HG02759 (cell line): ENCODE results near the gene FAM227A.

Experiments used
- ATAC-seq: cut with Tn5 transposase; IDR thresholded peaks from one replicate; pipeline ENCODE4 v1.9.1; 2021; ENCODE audit warnings: mild to moderate bottlenecking, moderate library complexity; ENCODE audit not compliant: unreplicated experiment

FAM227A gene

DNA sequence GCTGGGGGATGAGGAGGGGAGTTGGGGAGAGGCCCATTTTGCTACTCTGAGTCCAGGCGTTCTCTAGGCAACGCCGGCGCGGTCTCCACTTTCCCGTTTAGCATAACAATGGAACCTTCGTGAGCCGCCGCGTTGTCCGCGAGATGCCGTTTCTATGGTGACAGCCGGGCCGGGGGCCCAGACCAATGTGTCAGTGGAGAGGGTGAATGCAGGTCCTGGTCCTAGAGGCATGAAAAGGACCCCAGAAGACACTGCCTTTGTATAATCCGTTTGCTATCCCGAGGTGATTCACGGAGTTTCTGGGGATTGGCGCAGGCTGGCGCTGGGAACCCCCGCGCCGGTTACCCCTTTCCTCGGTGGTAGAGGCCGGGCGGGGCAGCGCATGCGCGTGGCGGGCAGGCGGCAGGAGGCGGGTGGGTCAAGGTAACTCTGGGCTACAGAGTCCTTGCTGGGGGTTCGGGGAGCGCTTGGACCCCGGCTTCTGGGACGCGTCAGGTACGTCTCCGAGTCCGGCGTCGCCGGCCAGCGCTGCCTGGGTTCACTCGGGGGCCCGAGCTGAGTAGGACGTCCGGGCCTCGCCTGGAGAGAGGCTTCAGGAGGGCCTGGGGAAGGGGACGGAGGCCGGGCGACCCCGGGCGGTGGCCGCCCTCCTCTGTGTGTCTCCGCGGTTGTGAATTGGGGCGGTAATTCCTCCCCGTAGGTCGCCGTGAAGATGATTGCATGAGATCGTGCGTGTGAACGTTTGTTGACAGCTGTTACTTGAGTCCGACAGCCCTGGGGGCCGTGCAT is at the start of gene FAM227A, which contains the start of gene CBY1:
Gene FAM227A (minus strand): TSS at position 137 of the 789 bp plus-strand sequence. CDS start 6,224 bp downstream, outside the sequence.
Gene CBY1 (plus strand): TSS at position 383 of the 789 bp plus-strand sequence. CDS start 11,417 bp downstream, outside the sequence.
- peak; percentile 81 for ATAC-seq

DNA sequence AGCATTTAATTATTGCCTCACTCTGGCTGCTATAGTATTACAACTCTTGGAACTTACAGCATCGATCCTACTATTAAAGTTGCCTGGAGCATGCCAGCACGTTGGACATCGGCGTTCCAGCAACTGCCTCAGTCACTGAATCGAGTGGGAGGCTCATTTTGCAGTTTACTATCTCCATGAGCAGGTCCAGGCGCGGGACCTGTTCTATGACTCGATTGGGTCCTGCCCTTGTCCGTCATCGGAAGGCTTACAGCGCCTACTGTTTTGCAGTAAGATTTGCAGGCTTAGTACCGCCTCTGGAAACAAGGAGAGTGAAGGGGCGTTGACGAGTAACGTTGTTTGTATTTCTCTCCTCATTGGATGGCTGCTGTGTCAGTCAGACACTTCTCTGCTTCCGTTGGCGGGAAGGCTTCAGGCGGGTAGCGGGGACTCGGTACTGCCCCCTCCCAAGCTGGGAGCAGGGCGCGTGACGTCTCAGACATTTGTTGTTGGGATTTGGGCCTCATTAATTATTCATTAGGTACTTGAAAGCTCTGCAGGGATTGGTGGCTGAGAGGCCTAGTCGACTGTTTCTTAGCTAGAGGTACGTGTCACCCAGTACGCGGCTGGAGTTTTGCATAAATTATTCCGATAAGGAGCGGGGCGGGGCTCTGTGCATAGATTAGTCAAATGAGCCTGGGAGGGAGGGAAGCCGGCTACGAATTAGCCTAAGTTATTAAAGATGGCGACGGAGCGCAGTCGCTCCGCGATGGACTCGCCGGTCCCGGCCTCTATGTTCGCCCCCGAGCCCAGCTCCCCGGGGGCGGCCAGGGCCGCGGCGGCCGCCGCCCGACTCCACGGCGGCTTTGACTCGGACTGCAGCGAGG is 49.3 kb upstream of the FAM227A start, which contains the start of gene GTPBP1:
Gene GTPBP1 (plus strand): TSS at position 710 of the 866 bp plus-strand sequence. CDS start 12 bp downstream, at position 722.
- peak; percentile 69 for ATAC-seq

DNA sequence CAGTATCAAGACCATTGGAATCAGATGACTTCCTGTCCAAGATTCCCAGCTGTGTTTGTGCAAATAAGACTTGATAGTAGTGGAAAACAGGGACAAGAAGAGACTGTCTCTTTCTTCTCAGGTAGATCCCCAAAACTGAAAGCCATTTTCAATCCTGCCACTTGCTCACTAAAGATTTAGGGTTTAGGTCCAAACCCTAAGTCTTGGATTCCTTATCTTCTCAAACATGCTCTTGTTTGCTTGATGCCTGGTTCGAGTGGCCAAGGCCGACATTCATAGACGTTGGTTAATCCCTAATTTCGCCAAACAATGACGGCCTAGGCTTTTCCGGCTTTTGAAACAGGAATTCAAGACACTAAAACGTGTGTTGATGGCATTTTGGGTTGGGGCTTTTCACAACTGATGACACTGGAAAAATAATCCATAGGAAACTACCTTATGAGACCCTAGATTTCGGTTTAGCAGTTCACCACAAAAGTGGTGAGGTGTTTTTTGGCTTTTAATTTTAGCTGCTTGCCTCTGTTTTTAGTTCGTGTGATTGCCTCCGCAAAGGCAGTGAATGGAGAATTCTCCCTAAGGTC is 48.6 kb upstream of the FAM227A start:
- ATAC-seq, result no peak

DNA sequence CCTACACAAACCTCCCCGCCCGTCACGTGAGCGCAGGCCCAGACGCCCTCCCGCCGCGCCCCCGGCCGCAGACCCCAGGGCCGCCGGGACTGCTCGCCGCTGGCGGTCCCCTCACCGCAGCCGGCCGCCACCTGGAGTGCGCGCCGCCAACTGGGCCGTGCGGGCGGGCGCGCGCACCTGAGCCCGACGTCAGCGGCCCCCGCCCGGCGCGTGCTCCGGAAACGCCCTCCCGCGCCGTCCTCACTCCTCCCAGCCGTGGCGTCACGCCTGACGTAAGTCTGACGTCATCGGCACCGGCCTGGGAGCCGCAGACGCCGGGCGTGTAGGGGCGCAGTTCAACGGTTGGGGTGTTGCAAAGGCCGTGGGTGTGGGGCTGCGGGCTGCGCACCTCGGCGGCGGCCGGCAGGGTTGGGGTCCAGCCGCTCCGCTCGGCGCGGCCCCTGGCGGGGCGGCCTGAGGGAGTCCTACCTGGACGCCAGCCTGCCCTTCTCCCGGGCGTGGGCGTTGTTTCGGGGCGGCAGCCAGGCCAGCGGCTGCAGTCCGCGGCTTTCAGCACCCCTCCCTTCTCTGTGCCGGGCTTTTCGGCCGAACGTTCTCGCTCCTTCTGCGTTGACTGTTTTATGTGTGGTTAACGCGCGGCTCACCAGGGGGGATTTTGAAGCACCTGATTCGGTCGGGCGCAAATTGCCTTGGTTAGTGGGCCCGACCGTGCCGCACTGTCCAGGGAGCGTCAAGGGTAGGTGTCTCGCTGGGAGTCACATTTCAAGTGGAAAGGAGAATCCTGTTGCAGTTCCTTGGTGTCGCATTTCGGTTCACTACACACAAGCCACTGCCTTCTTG is 44.8 kb upstream of the FAM227A start, which contains the start of gene JOSD1:
Gene JOSD1 (minus strand): TSS at position 155 of the 840 bp plus-strand sequence. CDS start 956 bp downstream, outside the sequence.
- peak; percentile 46 for ATAC-seq

DNA sequence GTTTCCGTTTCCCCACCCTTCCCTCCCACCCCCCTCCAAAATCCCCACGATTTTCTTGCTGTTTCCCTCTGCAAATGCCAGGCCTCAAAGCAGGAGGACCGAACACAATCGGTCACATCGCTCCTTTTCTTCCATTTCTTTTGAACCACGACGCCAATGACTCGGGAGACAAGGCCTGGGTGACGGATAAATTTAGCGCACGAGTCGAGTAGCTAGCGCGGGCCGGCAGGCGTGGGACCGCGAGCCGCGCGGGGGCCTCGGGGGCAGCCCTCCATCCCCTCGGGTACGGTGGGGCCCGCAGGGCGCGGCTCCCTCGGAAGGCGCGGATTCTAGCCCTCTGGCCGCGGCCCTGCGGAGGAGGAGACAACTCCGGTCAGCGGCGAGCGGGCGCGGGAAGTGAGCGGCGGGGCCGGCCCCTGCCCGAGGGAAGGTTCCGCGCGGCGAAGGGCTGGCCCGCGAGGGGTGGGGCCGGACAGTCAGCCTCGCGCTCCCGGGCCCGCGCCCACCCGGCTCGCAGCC is 44.1 kb upstream of the FAM227A start:
- ATAC-seq, result no peak

DNA sequence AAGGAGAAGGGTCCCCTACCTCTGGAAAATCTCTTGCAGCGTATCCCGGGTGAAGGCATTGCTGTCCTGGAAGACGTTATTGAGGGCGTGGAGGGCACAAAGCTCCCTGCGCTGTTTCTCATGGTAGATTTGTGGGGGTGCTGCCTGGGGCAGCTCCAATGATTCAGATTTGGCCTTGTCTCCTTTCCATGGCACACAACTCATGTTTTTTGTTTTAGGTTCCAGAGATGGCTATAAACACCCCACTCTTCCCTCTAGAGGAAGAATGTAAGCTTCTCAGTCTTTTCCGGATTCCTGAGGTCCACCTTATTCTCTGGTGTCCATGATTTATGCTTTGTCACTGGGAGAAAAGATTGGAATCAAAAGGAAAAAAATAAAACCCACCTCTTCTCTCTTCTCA is 43.6 kb upstream of the FAM227A start:
- no peak for ATAC-seq

DNA sequence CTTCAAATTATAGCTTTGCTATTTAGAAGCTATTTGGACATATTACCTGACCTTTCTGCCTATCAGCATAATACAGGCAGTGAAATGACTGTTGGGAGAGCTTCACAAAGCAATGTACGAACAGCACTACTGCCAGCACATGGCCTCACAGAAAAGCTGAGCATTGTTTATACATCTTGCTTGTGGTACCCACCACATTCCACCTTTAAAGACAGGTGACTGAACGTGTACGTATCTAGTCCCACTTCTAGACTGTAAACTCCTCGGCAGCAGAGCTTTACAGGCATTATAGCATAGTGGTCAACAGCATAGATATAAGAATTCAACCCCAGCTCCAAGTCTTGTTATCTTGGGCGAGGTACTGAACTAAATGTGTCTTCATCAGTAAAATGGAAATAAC is 43.0 kb upstream of the FAM227A start:
- ATAC-seq, result no peak

DNA sequence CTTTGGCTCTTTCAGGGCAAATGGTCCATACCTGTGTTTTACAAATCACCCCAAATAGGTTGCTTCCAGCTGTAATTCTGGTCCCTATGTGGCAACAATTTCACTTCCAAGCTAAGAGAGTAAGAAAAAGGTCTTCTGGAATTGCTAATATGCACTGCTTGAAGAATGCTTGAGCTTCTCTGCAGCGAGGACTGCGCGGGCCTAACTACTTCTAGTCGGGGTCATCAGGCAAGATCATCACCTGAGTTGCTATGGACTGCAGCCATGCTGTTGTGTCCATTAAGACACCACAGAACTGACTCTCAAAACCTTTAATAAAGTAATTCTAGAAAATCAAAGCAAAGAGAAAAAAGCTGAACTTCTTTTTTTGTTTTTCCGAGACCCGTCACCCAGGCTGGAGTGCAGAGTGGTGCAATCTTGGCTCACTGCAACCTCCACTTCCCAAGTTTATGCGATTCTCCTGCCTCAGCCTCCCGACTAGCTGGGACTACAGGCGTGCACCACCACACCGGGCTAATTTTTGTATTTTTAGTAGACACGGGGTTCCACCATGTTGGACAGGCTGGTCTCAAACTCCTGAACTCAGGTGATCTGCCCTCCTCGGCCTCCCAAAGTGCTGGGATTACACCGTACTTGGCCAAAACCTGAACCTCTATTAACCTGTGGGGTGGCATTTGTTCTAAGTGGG is 42.4 kb upstream of the FAM227A start:
- ATAC-seq, result no peak

DNA sequence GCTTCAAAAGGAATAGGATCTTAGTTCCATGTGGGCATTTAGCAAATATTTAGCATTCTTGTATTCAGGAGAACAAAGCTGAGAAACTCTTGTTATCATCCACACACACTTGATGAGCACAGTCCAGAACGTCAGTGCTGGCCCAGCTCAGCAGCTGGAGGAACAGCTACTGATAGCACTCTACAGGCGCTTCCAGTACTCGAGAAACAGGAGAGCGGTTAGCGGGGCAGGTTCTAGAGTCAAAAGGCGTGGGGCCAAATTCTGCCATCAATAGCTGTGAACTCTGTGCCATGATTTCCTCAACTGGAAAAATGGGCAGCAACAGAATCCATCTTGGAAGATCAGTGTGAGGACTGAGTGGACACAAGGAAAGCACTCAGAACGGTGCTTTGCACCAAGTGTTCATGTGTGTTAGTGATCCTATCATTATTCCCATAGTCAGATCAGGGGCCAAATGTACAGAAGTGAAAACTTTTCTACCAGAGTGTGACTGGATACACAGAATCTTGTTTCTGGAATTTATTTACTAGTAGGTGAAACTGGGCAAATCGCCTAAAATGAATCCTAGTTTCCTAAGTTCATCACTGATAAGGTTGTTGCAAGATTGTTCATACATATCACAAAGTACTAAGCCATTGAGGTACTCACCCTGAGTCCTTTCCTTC is 41.4 kb upstream of the FAM227A start:
- no peak for ATAC-seq

DNA sequence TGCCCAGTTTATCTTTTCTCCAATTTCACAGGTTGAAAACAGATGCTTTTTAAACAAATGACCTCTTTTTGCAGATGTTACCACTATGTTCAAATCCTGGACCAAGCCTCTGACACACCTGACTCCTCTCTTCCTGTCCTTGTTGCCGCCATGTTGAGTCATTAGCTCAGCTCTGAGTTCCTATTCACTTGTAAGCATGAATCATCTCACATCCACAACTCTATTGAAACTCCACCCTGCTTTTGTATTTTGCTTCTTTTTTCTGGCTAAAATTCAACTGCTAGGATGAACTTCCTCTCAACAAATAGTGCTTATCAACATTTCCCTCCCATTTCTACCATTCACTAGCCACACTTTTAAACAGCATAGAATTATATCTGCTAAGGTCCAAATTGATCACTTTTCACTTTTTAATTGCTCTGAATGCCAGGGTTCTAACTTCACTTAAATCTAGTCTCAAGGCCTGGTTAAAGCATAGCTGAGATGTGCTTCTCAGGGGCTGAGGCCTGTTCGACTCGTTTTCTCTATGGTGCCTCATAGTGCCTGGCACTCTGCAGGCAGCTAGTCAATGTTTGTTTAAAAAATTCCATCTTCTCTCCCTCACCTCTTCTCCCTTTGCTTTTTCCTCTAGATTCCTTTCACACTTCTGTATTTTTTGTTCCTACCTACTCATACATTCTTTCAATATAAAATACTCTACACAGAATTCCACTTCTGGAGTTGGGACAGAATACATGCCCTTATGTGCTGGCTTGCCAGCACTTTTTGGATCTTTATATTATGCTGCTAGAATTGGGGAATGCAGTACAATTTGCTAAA is 40.6 kb upstream of the FAM227A start:
- ATAC-seq, result no peak

DNA sequence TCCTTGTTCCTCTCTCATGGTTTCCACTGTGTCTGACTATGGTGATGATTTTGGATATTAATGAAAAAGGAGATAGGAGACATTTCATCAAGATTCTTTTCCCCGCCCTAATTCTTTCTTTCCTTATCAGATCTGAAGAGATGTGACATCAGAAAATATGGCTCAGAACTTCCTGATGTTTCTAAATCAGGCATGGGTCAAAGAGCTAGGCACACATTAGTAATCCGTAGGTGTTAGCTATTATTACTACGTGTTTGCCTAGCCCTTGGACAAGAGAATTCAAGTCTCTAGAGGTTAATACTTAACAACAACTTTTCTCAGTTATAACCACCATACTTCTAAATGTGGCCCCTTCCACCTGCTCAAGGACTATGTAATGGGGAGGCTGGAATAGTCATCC is 38.7 kb upstream of the FAM227A start:
- ATAC-seq, result no peak

DNA sequence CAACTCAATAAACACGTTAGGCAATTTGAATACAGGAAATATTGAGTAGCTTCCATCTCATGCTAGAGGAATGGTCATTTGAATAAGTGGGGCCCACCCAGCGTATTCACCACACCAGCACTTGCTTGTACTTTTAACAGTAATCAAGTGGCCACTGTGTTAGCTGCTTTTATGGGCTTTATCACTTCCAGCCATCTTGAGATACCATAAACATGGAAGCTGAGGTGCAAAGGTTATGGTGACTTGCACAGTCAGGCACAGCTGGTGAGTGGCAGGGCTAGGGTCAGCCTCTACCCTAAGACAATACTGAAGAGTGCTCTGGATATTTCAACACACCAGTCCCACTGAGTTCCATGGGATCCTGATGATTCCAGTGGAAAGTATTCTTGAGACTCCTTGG is 37.9 kb upstream of the FAM227A start:
- ATAC-seq, result no peak

DNA sequence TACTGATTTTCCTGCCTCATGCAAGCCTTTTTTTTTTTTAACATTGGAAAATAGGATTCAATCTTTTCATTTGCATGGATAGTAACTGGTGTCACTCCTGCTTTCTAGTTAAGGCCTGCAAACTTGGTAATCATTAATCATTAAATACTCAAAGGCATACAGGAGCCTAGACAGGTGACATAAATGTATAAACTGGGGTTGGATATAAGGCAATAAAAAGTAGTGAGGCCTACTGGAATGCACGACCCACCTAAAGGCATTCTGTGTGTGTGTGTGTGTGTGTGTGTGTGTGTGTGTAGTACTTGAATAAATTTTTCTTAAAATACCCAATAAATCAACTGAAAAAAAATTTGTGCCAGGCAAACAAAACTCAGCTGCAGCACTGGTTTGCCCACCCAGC is 33.5 kb upstream of the FAM227A start:
- ATAC-seq, result no peak

DNA sequence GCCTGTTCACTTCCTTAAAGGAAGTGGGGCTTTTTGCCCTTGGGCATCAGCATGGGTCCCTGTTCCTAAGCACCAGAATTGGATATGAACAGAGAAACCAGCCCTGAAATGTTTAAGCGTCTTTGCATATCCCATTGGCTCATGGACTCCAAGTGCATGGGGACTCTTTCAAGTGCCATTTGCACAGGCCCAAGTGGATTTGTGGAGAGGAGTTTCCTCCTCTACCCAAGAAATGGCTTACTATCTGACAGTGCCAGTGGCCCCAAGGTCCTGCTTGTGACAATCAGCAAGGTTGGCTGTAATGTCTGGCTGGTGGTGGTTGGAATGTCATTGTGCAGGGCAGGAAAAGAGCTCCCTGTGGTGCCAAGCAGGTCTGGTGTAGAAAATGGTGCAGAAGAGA is 29.6 kb upstream of the FAM227A start:
- no peak for ATAC-seq

DNA sequence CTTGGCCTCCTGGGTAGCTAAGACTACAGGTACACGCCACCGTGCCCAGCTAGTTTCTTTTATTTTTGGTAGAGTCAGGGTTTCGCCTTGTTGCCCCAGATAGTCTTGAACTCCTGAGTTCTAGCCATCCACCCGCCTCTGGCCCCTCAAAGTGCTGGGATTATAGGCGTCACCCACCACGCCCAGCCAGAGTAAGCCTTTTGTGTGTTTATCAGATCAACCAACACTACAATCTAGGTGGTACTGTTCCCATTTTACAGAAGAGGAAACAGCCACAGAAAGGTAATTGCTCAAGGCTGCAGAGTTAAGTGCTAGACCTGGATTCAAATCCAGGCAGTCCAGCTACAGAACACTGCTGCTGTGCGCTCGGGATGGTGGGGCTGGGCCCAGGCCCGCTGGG is 28.7 kb upstream of the FAM227A start:
- no peak for ATAC-seq

DNA sequence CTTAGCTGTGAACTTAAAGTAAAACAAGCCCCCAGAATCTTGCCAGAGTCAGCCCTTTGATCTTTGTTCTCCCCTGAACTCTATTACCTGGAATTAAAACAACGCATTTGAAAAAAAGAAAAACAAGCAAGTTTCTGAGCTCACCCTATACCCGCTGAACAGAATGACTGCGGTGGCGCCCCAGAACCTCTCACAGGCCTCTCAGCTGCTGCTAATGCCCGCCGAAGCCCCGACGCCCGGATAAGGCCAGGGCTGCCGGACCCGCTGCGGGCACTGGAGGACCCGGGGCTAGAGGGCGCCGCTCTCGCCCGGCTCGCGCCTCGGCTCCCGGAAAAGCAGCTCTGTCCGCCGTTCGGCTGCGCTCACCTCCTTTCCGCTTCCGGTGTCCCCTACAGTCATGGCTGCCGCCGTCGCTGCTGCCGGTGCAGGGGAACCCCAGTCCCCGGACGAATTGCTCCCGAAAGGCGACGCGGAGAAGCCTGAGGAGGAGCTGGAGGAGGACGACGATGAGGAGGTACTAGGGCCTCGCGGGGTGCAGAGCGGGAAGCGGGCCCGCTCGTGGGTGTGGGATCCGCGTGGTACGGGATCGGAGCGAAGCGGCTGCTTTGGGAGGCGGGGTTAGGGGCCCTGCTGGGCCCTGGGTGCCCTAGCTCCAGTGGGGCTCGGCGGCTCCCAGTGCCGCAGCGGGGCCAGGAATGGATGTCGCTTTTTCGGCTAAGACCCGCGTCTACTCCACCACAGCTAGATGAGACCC is 25.6 kb upstream of the FAM227A start, which contains the start of gene TOMM22:
Gene TOMM22 (plus strand): TSS at position 376 of the 754 bp plus-strand sequence. CDS start 22 bp downstream, at position 398.
- ATAC-seq, result peak; percentile 98

DNA sequence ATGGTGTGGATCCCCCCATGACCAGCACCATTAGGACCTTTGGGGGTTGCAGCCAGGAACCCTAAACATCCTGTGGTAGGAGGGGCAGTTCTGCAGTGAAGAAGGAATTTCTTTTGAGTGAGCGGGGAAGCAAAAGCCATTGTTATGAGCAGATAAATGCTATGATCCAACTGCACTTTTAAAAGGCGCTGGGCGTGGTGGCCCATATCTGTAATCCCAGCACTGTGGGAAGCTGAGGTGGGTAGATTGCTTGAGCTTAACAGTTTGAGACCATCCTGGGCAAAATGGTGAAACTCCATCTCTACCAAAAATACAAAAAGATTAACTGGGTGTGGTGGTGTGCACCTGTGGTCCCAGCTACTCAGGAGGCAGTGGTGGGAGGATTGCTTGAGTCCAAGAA is 19.6 kb upstream of the FAM227A start:
- no peak for ATAC-seq
